Measurements from ENCODE around the gene TENM4.

DNA sequence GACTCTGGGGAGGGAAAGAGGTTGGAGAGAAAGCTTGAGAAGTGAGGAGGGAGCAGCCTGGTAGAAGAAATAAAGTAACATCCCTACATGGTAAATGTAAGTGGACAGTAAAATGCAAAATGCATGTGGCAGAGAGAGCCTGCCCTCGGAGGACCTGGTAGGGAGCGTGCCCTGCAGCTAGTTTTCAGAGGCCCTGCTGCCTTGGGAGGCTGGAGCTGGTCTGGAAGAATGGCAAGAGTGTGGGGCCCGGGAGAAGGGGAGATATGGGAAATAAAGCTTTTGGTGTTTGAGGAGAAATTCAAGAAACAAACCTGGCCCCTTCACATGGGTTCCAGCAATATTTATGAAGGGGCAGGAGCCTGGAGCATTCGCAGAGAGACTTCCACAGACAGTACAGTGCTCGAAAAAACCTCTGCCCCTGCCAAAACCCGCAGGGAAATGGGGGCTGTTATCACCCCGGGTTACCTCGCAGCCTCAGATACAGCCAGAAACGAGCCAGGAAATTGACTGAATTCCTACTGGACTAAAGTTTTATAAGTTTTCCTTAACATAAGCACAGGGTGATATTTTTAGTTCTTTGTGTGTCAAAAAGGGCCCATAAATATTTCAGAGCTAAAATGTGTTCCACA lies 363.0 kb downstream of the TENM4 start:
- no peak for TF ChIP-seq EZH2 (IDR thresholded peaks at IDR 0.05; ENCODE audit: low read depth, low read length, severe bottlenecking)
- TF ChIP-seq EP300 (IDR thresholded peaks at IDR 0.05; ENCODE audit: borderline replicate concordance in 1 of 2, low read depth in 2 of 2, low read length in 2 of 2) = no peak
- no peak for TF ChIP-seq RNF2 (IDR thresholded peaks at IDR 0.05; ENCODE audit: borderline replicate concordance, low read depth, low read length, missing control alignments, poor library complexity, severe bottlenecking)
- TF ChIP-seq POLR2AphosphoS5 (IDR thresholded peaks at IDR 0.05; ENCODE audit: low read depth, low read length) = no peak
- TF ChIP-seq, protein P1, sequence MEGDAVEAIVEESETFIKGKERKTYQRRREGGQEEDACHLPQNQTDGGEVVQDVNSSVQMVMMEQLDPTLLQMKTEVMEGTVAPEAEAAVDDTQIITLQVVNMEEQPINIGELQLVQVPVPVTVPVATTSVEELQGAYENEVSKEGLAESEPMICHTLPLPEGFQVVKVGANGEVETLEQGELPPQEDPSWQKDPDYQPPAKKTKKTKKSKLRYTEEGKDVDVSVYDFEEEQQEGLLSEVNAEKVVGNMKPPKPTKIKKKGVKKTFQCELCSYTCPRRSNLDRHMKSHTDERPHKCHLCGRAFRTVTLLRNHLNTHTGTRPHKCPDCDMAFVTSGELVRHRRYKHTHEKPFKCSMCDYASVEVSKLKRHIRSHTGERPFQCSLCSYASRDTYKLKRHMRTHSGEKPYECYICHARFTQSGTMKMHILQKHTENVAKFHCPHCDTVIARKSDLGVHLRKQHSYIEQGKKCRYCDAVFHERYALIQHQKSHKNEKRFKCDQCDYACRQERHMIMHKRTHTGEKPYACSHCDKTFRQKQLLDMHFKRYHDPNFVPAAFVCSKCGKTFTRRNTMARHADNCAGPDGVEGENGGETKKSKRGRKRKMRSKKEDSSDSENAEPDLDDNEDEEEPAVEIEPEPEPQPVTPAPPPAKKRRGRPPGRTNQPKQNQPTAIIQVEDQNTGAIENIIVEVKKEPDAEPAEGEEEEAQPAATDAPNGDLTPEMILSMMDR (IDR thresholded peaks at IDR 0.05; ENCODE audit: control extremely low read depth in 1 of 3, insufficient read depth in 1 of 3, low read depth in 1 of 3, low read length in 3 of 3) = no peak
- TF ChIP-seq POLR2A (IDR thresholded peaks at IDR 0.05; ENCODE audit: control extremely low read depth in 1 of 2, low read depth in 2 of 2, low read length in 2 of 2) = no peak
